Measurements from ENCODE around the gene MSANTD3. TPM values are rescaled to one million over a fixed set of nuclear protein-coding genes. Genes with fewer than 3 reads are reported as not detected.

Gene MSANTD3
- total and polyA plus RNA-seq, 2 experiments from 2014 or later: 27.6 to 48.6 TPM

- peaks cover 8% of the 10 kb centered on the region for H3F3A ChIP-seq (ENCODE audit: insufficient read depth)
- no peak for DNase-seq
- H3K4me2 ChIP-seq (ENCODE audit: unreplicated experiment): no peak overlapping the region
- no peak overlapping the region for H3K9ac ChIP-seq
- no peak overlapping the region for H3K4me3 ChIP-seq
- no peak overlapping the region for H3K27ac ChIP-seq
- H4K20me1 ChIP-seq (ENCODE audit: insufficient read depth): peaks cover 4% of the 10 kb centered on the region; the same call in 1 of the 2 replicates
- H3K9me2 ChIP-seq (ENCODE audit: insufficient read depth): no peaks in the 10 kb centered on the region
- H3K9me3 ChIP-seq (ENCODE audit: low read depth): no peaks in the 10 kb centered on the region
- H2AFZ ChIP-seq: no peak overlapping the region
- TF ChIP-seq EZH2phosphoT487 (IDR thresholded peaks at IDR 0.05; ENCODE audit: insufficient read depth, low read depth) (no peak), EZH2 (IDR thresholded peaks at IDR 0.05; ENCODE audit: insufficient read depth, poor library complexity, severe bottlenecking) (no peak)
- WGBS, 2 experiments (ENCODE audit: low coverage in 1 of 2, low lambda C conversion rate in 2 of 2, missing lambda C conversion rate in 2 of 2): 98 to 100% methylated on average over 1 of the region's 1 CpG
- peaks cover 100% of the 10 kb centered on the region for H3K79me2 ChIP-seq (ENCODE audit: insufficient read depth)
- peaks cover 23% of the 10 kb centered on the region for H3K36me3 ChIP-seq (ENCODE audit: low read depth)
- H3K4me1 ChIP-seq (ENCODE audit: insufficient read depth): peaks cover 8% of the 10 kb centered on the region; the same call in 1 of the 2 replicates
- H3K27me3 ChIP-seq (replicated peaks; ENCODE audit: insufficient read depth): no peaks in the 10 kb centered on the region
- in situ Hi-C loops (cut with MboI): no loop called here
Observed at GRCh38 chr9:100445161-100445902, 18.4 kb downstream of the MSANTD3 start.

GRCh38 chr9:100445903-100446549, 19.1 kb downstream of the MSANTD3 start:
- WGBS, 2 experiments (ENCODE audit: low coverage in 1 of 2, low lambda C conversion rate in 2 of 2, missing lambda C conversion rate in 2 of 2): 98 to 99% methylated on average over 5 of the region's 5 CpGs
- Histone ChIP-seq H3K27me3 (replicated peaks; ENCODE audit: insufficient read depth) (no peaks in the 10 kb centered on the region), H3F3A (ENCODE audit: insufficient read depth) (peaks cover 7% of the 10 kb centered on the region; the same call in 1 of the 2 replicates), H3K9me3 (ENCODE audit: low read depth) (no peaks in the 10 kb centered on the region), H3K4me1 (ENCODE audit: insufficient read depth) (0 out of 2 replicates have a peak, but pooled peaks cover 6% of the 10 kb centered on the region), H3K27ac (no peak overlapping the region), H3K36me3 (ENCODE audit: low read depth) (peaks cover 30% of the 10 kb centered on the region), H3K4me3 (no peak overlapping the region), H3K9me2 (ENCODE audit: insufficient read depth) (no peaks in the 10 kb centered on the region), H3K9ac (no peak overlapping the region), H3K4me2 (ENCODE audit: unreplicated experiment) (no peak overlapping the region), H4K20me1 (ENCODE audit: insufficient read depth) (peaks cover 4% of the 10 kb centered on the region; the same call in 1 of the 2 replicates), H2AFZ (no peak overlapping the region), H3K79me2 (ENCODE audit: insufficient read depth) (peaks cover 100% of the 10 kb centered on the region)
- in situ Hi-C loops (cut with MboI): no loop called here
- no peak for DNase-seq
- no peak for TF ChIP-seq EZH2phosphoT487 (IDR thresholded peaks at IDR 0.05; ENCODE audit: insufficient read depth, low read depth)
- no peak for TF ChIP-seq EZH2 (IDR thresholded peaks at IDR 0.05; ENCODE audit: insufficient read depth, poor library complexity, severe bottlenecking)

- Histone ChIP-seq H4K20me1 (ENCODE audit: insufficient read depth) (peaks cover 4% of the 10 kb centered on the region; the same call in 1 of the 2 replicates), H3K4me3 (no peak overlapping the region), H2AFZ (no peak overlapping the region), H3K9me2 (ENCODE audit: insufficient read depth) (no peaks in the 10 kb centered on the region), H3F3A (ENCODE audit: insufficient read depth) (0 out of 2 replicates have a peak, but pooled peaks cover under 1% of the 10 kb centered on the region), H3K4me2 (ENCODE audit: unreplicated experiment) (no peak overlapping the region), H3K4me1 (ENCODE audit: insufficient read depth) (0 out of 2 replicates have a peak, but pooled peaks cover 6% of the 10 kb centered on the region), H3K36me3 (ENCODE audit: low read depth) (peaks cover 40% of the 10 kb centered on the region), H3K27ac (no peak overlapping the region), H3K27me3 (replicated peaks; ENCODE audit: insufficient read depth) (no peaks in the 10 kb centered on the region), H3K79me2 (ENCODE audit: insufficient read depth) (peaks cover 100% of the 10 kb centered on the region), H3K9me3 (ENCODE audit: low read depth) (no peaks in the 10 kb centered on the region), H3K9ac (no peak overlapping the region)
- DNase-seq: no peak
- in situ Hi-C loops (cut with MboI): no loop called here
- TF ChIP-seq EZH2 (IDR thresholded peaks at IDR 0.05; ENCODE audit: insufficient read depth, poor library complexity, severe bottlenecking): no peak
- no peak for TF ChIP-seq EZH2phosphoT487 (IDR thresholded peaks at IDR 0.05; ENCODE audit: insufficient read depth, low read depth)
Observed at GRCh38 chr9:100447041-100447440, 20.1 kb downstream of the MSANTD3 start.

GRCh38 chr9:100448266-100448665, 21.3 kb downstream of the MSANTD3 start:
- WGBS, 2 experiments (ENCODE audit: low coverage in 1 of 2, low lambda C conversion rate in 2 of 2, missing lambda C conversion rate in 2 of 2): 100% methylated on average over 2 of the region's 2 CpGs
- DNase-seq: no peak
- TF ChIP-seq EZH2 (IDR thresholded peaks at IDR 0.05; ENCODE audit: insufficient read depth, poor library complexity, severe bottlenecking): no peak
- no peak for TF ChIP-seq EZH2phosphoT487 (IDR thresholded peaks at IDR 0.05; ENCODE audit: insufficient read depth, low read depth)
- Histone ChIP-seq H3K79me2 (ENCODE audit: insufficient read depth) (peaks cover 100% of the 10 kb centered on the region), H3K4me2 (ENCODE audit: unreplicated experiment) (no peak overlapping the region), H3K27me3 (replicated peaks; ENCODE audit: insufficient read depth) (no peaks in the 10 kb centered on the region), H3K4me3 (no peak overlapping the region), H3K9me3 (ENCODE audit: low read depth) (no peaks in the 10 kb centered on the region), H3K27ac (no peak overlapping the region), H4K20me1 (ENCODE audit: insufficient read depth) (peaks cover 4% of the 10 kb centered on the region; the same call in 1 of the 2 replicates), H2AFZ (no peak overlapping the region), H3K4me1 (ENCODE audit: insufficient read depth) (0 out of 2 replicates have a peak, but pooled peaks cover 6% of the 10 kb centered on the region), H3K9ac (no peak overlapping the region), H3K9me2 (ENCODE audit: insufficient read depth) (no peaks in the 10 kb centered on the region), H3K36me3 (ENCODE audit: low read depth) (peaks cover 44% of the 10 kb centered on the region), H3F3A (ENCODE audit: insufficient read depth) (no peaks in the 10 kb centered on the region)
- in situ Hi-C loops (cut with MboI): no loop called here
